Measurements from ENCODE around the gene NUDT2. TPM values are rescaled to one million over a fixed set of nuclear protein-coding genes. Genes with fewer than 3 reads are reported as not detected.
"Not testable (repeated sequence)": the region's sequence is repeated elsewhere in the genome, so short reads cannot be mapped to it uniquely, and the experiment has no call there.

Gene NUDT2
- total RNA-seq, 1 donor from 2014 or later: 25.0 TPM

- DNase-seq: no peak
Observed at GRCh38 chr9:34335376-34335775, 6.0 kb downstream of the NUDT2 start.

GRCh38 chr9:34337403-34337802 lies 8.0 kb downstream of the NUDT2 start:
- no peak for DNase-seq

- not testable (repeated sequence) for DNase-seq
Observed at GRCh38 chr9:34338079-34338478, 8.7 kb downstream of the NUDT2 start.

- no peak for DNase-seq
Observed at GRCh38 chr9:34338665-34339385, 9.5 kb downstream of the NUDT2 start.

- peak; percentile 78 for DNase-seq
Observed at GRCh38 chr9:34341659-34342295, 12.4 kb downstream of the NUDT2 start.

- DNase-seq: peak; percentile 67
Observed at GRCh38 chr9:34343090-34343489, 13.7 kb downstream of the NUDT2 start.

GRCh38 chr9:34343605-34344004 lies 14.2 kb downstream of the NUDT2 start:
- DNase-seq: no peak

GRCh38 chr9:34346873-34347799 lies 17.8 kb downstream of the NUDT2 start:
- no peak for DNase-seq

- no peak for DNase-seq
Observed at GRCh38 chr9:34347800-34348158, 18.4 kb downstream of the NUDT2 start.

GRCh38 chr9:34349324-34349723 lies 20.0 kb downstream of the NUDT2 start:
- DNase-seq: no peak

GRCh38 chr9:34352122-34352652 lies 22.8 kb downstream of the NUDT2 start:
- DNase-seq: not testable (repeated sequence)

- not testable (repeated sequence) for DNase-seq
Observed at GRCh38 chr9:34352957-34353356, 23.6 kb downstream of the NUDT2 start.

GRCh38 chr9:34362614-34363214 lies 33.3 kb downstream of the NUDT2 start:
- no peak for DNase-seq

GRCh38 chr9:34363619-34364351 lies 34.4 kb downstream of the NUDT2 start:
- DNase-seq: peak; percentile 86

- DNase-seq: no peak
Observed at GRCh38 chr9:34365282-34365681, 35.9 kb downstream of the NUDT2 start.

- no peak for DNase-seq
Observed at GRCh38 chr9:34366365-34366764, 37.0 kb downstream of the NUDT2 start.

- not testable (repeated sequence) for DNase-seq
Observed at GRCh38 chr9:34367751-34368410, 38.5 kb downstream of the NUDT2 start.

- DNase-seq: not testable (repeated sequence)
Observed at GRCh38 chr9:34368796-34369195, 39.4 kb downstream of the NUDT2 start.

GRCh38 chr9:34369636-34370035 lies 40.3 kb downstream of the NUDT2 start:
- DNase-seq: peak; percentile 64

GRCh38 chr9:34370335-34370969 lies 41.1 kb downstream of the NUDT2 start:
- DNase-seq: no peak

All from tongue (tissue), 2 donors.